Measurements from ENCODE around the gene ATL2.

- TF ChIP-seq CTCF (IDR thresholded peaks at IDR 0.05) (no peak), POLR2AphosphoS5 (IDR thresholded peaks at IDR 0.05) (no peak), POLR2A (IDR thresholded peaks at IDR 0.05) (no peak)
Observed at GRCh38 chr2:38245114-38245641, 131.9 kb downstream of the ATL2 start.

All from gastroesophageal sphincter (tissue), 3 donors.